ENCODE results near the gene EVA1A. TPM values are rescaled to one million over a fixed set of nuclear protein-coding genes. Genes with fewer than 3 reads are reported as not detected.

EVA1A gene
- total and polyA plus RNA-seq, 2 of the 8 experiments (the other 6 are each of a cell fraction or from before 2014, with no cell fraction given) = 2.4 to 4.3 TPM

DNA sequence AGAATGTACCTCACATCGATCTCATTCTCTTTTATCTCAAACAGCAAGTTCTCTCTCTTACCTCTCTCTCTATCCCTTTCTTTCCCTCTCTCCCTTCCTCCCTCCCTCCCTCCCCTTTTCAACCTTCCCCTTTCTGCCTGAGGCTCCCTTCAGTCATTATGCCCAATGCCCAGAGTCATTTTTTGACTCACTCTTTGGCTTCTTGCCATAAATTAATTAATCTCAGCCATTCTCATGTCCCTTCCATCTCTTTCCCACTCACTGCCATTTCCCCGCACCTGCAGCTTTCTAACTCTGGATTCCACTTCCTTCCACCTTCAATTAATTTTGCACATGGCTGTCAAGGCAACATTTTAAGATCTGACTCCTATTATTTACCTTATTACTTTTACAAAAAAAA is 60.1 kb downstream of the EVA1A start:
- Histone ChIP-seq H3K79me1 (ENCODE audit: low read depth, low read length) (no peaks in the 10 kb centered on the region), H4K8ac (ENCODE audit: extremely low read depth, insufficient read depth, low read length) (no peak overlapping the region), H3K4me2 (ENCODE audit: insufficient read depth in 1 of 2, low read depth in 2 of 2, low read length in 2 of 2) (no peak overlapping the region), H4K91ac (replicated peaks; ENCODE audit: insufficient read length, low read length) (no peak overlapping the region), H3K79me2 (ENCODE audit: control insufficient read depth in 1 of 2, insufficient read depth in 2 of 2, low read length in 2 of 2) (no peaks in the 10 kb centered on the region), H2BK15ac (ENCODE audit: low read length) (no peak overlapping the region), H3K9me3 (ENCODE audit: insufficient read depth in 2 of 2, low read depth in 1 of 2, low read length in 1 of 2) (no peaks in the 10 kb centered on the region), H3K4me3 (ENCODE audit: extremely low read depth in 1 of 4, insufficient read depth in 2 of 4, low read depth in 3 of 4, low read length in 4 of 4) (no peak overlapping the region), H4K5ac (ENCODE audit: insufficient read length, low read depth, low read length) (no peak overlapping the region), H4K20me1 (replicated peaks in 1 of 2; ENCODE audit: control insufficient read depth in 1 of 2, insufficient read depth in 2 of 2, low read length in 2 of 2) (no peaks in the 10 kb centered on the region), H2BK12ac (ENCODE audit: low read depth, low read length) (no peak overlapping the region), H2AFZ (ENCODE audit: low read length) (no peak overlapping the region), H2BK20ac (ENCODE audit: low read length) (no peak overlapping the region), H3K14ac (ENCODE audit: insufficient read length) (no peak overlapping the region), H3K36me3 (ENCODE audit: control insufficient read depth in 2 of 4, insufficient read depth in 4 of 4, low read length in 3 of 4) (no peaks in the 10 kb centered on the region), H3K18ac (ENCODE audit: extremely low read depth, low read length) (no peak overlapping the region), H3K27me3 (replicated peaks in 1 of 4; ENCODE audit: control insufficient read depth in 3 of 4, extremely low read depth in 1 of 4, insufficient read depth in 3 of 4, low read length in 3 of 4) (no peaks in the 10 kb centered on the region), H3K4me1 (replicated peaks in 1 of 4; ENCODE audit: control insufficient read depth in 3 of 4, insufficient read depth in 4 of 4, low read length in 3 of 4) (peaks cover 0 to 2% (median 0%) of the 10 kb centered on the region in 4 experiments; a peak in 2 of 7 replicates), H2AK5ac (ENCODE audit: low read depth, low read length) (no peak overlapping the region), H3K9ac (replicated peaks in 1 of 4; ENCODE audit: extremely low read depth in 1 of 4, low read depth in 3 of 4, low read length in 3 of 4) (no peak overlapping the region), H2BK120ac (replicated peaks; ENCODE audit: low read depth, low read length) (no peak overlapping the region), H3K27ac (ENCODE audit: low read depth, low read length) (no peak overlapping the region), H3K56ac (replicated peaks; ENCODE audit: insufficient read length, low read depth, low read length) (no peak overlapping the region), H2BK5ac (ENCODE audit: low read depth, low read length) (no peak overlapping the region), H3K23me2 (ENCODE audit: low read depth, low read length) (no peaks in the 10 kb centered on the region), H3K4ac (replicated peaks; ENCODE audit: insufficient read length, low read depth, low read length) (no peak overlapping the region), H3K23ac (ENCODE audit: insufficient read length) (no peak overlapping the region)
- 83 to 100% methylated on average over 1 to 2 of the region's 2 CpGs for WGBS, 2 experiments (ENCODE audit: extremely low coverage in 1 of 2, insufficient coverage in 1 of 2, insufficient read length in 1 of 2, insufficient replicate concordance in 2 of 2, low coverage in 1 of 2, low lambda C conversion rate in 2 of 2, missing lambda C conversion rate in 1 of 2)
- TF ChIP-seq NANOG (IDR thresholded peaks at IDR 0.05; ENCODE audit: insufficient read depth, low read depth, low read length, poor library complexity, severe bottlenecking) = no peak
- TF ChIP-seq BACH1 (IDR thresholded peaks at IDR 0.05; ENCODE audit: low read length) = no peak
- no peak for TF ChIP-seq BRCA1 (IDR thresholded peaks at IDR 0.05; ENCODE audit: low read depth, low read length)
- no peak for TF ChIP-seq PHF8 (conservative IDR thresholded peaks at IDR 0.05; ENCODE audit: low read depth, low read length)
- TF ChIP-seq EGR1 (IDR thresholded peaks at IDR 0.05; ENCODE audit: borderline replicate concordance, low read depth, low read length) = no peak
- no peak for TF ChIP-seq CEBPB (IDR thresholded peaks at IDR 0.05; ENCODE audit: low read depth, low read length)
- TF ChIP-seq CHD1 (IDR thresholded peaks at IDR 0.05; ENCODE audit: low read depth, low read length) = no peak
- no peak for TF ChIP-seq SAP30 (IDR thresholded peaks at IDR 0.05; ENCODE audit: insufficient read depth, insufficient replicate concordance, low read length)
- TF ChIP-seq RBBP5 (IDR thresholded peaks at IDR 0.05; ENCODE audit: borderline replicate concordance, low read depth, low read length) = no peak
- TF ChIP-seq, protein P1, sequence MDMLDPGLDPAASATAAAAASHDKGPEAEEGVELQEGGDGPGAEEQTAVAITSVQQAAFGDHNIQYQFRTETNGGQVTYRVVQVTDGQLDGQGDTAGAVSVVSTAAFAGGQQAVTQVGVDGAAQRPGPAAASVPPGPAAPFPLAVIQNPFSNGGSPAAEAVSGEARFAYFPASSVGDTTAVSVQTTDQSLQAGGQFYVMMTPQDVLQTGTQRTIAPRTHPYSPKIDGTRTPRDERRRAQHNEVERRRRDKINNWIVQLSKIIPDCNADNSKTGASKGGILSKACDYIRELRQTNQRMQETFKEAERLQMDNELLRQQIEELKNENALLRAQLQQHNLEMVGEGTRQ (IDR thresholded peaks at IDR 0.05; ENCODE audit: low read length) = no peak
- TF ChIP-seq TEAD4 (IDR thresholded peaks at IDR 0.05; ENCODE audit: low read depth, low read length) = no peak
- no peak for TF ChIP-seq JUN (IDR thresholded peaks at IDR 0.05; ENCODE audit: low read depth, low read length)
- TF ChIP-seq NRF1 (IDR thresholded peaks at IDR 0.05; ENCODE audit: low read depth, low read length) = no peak
- POLR2A ChIA-PET (ENCODE audit: partially characterized antibody) = no interaction called here
- CTCF ChIA-PET (ENCODE audit: partially characterized antibody) = no interaction called here
- FAIRE-seq (no peak), DNase-seq (ENCODE audit: low read depth in 1 of 2, low spot score in 2 of 2) (no peak)

All from H1 (cell line).